ENCODE results near the gene KIF3B. TPM values are rescaled to one million over a fixed set of nuclear protein-coding genes. Genes with fewer than 3 reads are reported as not detected.
"Not testable (repeated sequence)": the region's sequence is repeated elsewhere in the genome, so short reads cannot be mapped to it uniquely, and the experiment has no call there.

KIF3B gene
- total RNA-seq, 1 donor from 2014 or later: 10.4 TPM

GRCh38 chr20:32323761-32324160, 46.3 kb downstream of the KIF3B start:
- H3K9ac ChIP-seq (ENCODE audit: low read depth in 1 of 3, low read length in 3 of 3); H3K9me3 ChIP-seq (ENCODE audit: control insufficient read depth in 3 of 3, low read length in 3 of 3); H3K27me3 ChIP-seq (ENCODE audit: control insufficient read depth in 3 of 3, insufficient read depth in 3 of 3, low read length in 3 of 3); H3K4me3 ChIP-seq (ENCODE audit: low read length in 3 of 3); H3K27ac ChIP-seq (ENCODE audit: low read depth, low read length); H3K4me1 ChIP-seq (ENCODE audit: control insufficient read depth in 3 of 3, insufficient read depth in 3 of 3, low read length in 3 of 3): not testable (repeated sequence)
- H3K36me3 ChIP-seq (ENCODE audit: control insufficient read depth in 3 of 3, insufficient read depth in 3 of 3, low read length in 3 of 3): peaks cover 3 to 11% (median 9%) of the 10 kb centered on the region in 3 donors

- Histone ChIP-seq H3K36me3 (ENCODE audit: control insufficient read depth in 3 of 3, insufficient read depth in 3 of 3, low read length in 3 of 3) (peaks cover 10 to 18% (median 16%) of the 10 kb centered on the region in 3 donors), H3K9me3 (ENCODE audit: control insufficient read depth in 3 of 3, low read length in 3 of 3) (no peaks in the 10 kb centered on the region), H3K27ac (ENCODE audit: low read depth, low read length) (no peak overlapping the region), H3K27me3 (ENCODE audit: control insufficient read depth in 3 of 3, insufficient read depth in 3 of 3, low read length in 3 of 3) (no peaks in the 10 kb centered on the region), H3K9ac (ENCODE audit: low read depth in 1 of 3, low read length in 3 of 3) (no peak overlapping the region), H3K4me1 (ENCODE audit: control insufficient read depth in 3 of 3, insufficient read depth in 3 of 3, low read length in 3 of 3) (no peaks in the 10 kb centered on the region), H3K4me3 (ENCODE audit: low read length in 3 of 3) (no peak overlapping the region)
These were observed 48.5 kb downstream of the KIF3B start for GRCh38 chr20:32325706-32326503.

GRCh38 chr20:32326504-32326845, 49.0 kb downstream of the KIF3B start:
- Histone ChIP-seq H3K9ac (ENCODE audit: low read depth in 1 of 3, low read length in 3 of 3) (no peak overlapping the region), H3K9me3 (ENCODE audit: control insufficient read depth in 3 of 3, low read length in 3 of 3) (no peaks in the 10 kb centered on the region), H3K27me3 (ENCODE audit: control insufficient read depth in 3 of 3, insufficient read depth in 3 of 3, low read length in 3 of 3) (no peaks in the 10 kb centered on the region), H3K27ac (ENCODE audit: low read depth, low read length) (no peak overlapping the region), H3K36me3 (ENCODE audit: control insufficient read depth in 3 of 3, insufficient read depth in 3 of 3, low read length in 3 of 3) (peaks cover 10 to 20% (median 20%) of the 10 kb centered on the region in 3 donors), H3K4me1 (ENCODE audit: control insufficient read depth in 3 of 3, insufficient read depth in 3 of 3, low read length in 3 of 3) (no peaks in the 10 kb centered on the region), H3K4me3 (ENCODE audit: low read length in 3 of 3) (no peak overlapping the region)

GRCh38 chr20:32327087-32327681, 49.7 kb downstream of the KIF3B start:
- Histone ChIP-seq H3K36me3 (ENCODE audit: control insufficient read depth in 3 of 3, insufficient read depth in 3 of 3, low read length in 3 of 3) (peaks cover 12 to 27% (median 25%) of the 10 kb centered on the region in 3 donors), H3K27me3 (ENCODE audit: control insufficient read depth in 3 of 3, insufficient read depth in 3 of 3, low read length in 3 of 3) (no peaks in the 10 kb centered on the region), H3K4me3 (ENCODE audit: low read length in 3 of 3) (no peak overlapping the region), H3K9ac (ENCODE audit: low read depth in 1 of 3, low read length in 3 of 3) (no peak overlapping the region), H3K27ac (ENCODE audit: low read depth, low read length) (no peak overlapping the region), H3K4me1 (ENCODE audit: control insufficient read depth in 3 of 3, insufficient read depth in 3 of 3, low read length in 3 of 3) (no peaks in the 10 kb centered on the region), H3K9me3 (ENCODE audit: control insufficient read depth in 3 of 3, low read length in 3 of 3) (no peaks in the 10 kb centered on the region)

GRCh38 chr20:32329817-32330554, 52.5 kb downstream of the KIF3B start:
- peaks cover 0 to 4% (median 4%) of the 10 kb centered on the region in 3 donors for H3K4me1 ChIP-seq (ENCODE audit: control insufficient read depth in 3 of 3, insufficient read depth in 3 of 3, low read length in 3 of 3)

GRCh38 chr20:32330555-32330897, 53.1 kb downstream of the KIF3B start:
- no peaks in the 10 kb centered on the region for H3K27me3 ChIP-seq (ENCODE audit: control insufficient read depth in 3 of 3, insufficient read depth in 3 of 3, low read length in 3 of 3)
- no peak overlapping the region for H3K27ac ChIP-seq (ENCODE audit: low read depth, low read length)
- no peak overlapping the region for H3K9ac ChIP-seq (ENCODE audit: low read depth in 1 of 3, low read length in 3 of 3)
- H3K9me3 ChIP-seq (ENCODE audit: control insufficient read depth in 3 of 3, low read length in 3 of 3): no peaks in the 10 kb centered on the region
- no peak overlapping the region for H3K4me3 ChIP-seq (ENCODE audit: low read length in 3 of 3)
- H3K4me1 ChIP-seq (ENCODE audit: control insufficient read depth in 3 of 3, insufficient read depth in 3 of 3, low read length in 3 of 3): peaks cover 0 to 5% (median 4%) of the 10 kb centered on the region in 3 donors
- H3K36me3 ChIP-seq (ENCODE audit: control insufficient read depth in 3 of 3, insufficient read depth in 3 of 3, low read length in 3 of 3): peaks cover 12 to 36% (median 33%) of the 10 kb centered on the region in 3 donors

More at GRCh38 chr20:32329817-32330554, 52.5 kb downstream of the KIF3B start:
- Histone ChIP-seq H3K36me3 (ENCODE audit: control insufficient read depth in 3 of 3, insufficient read depth in 3 of 3, low read length in 3 of 3) (peaks cover 12 to 36% (median 33%) of the 10 kb centered on the region in 3 donors), H3K27ac (ENCODE audit: low read depth, low read length) (no peak overlapping the region), H3K4me3 (ENCODE audit: low read length in 3 of 3) (no peak overlapping the region), H3K9me3 (ENCODE audit: control insufficient read depth in 3 of 3, low read length in 3 of 3) (no peaks in the 10 kb centered on the region), H3K9ac (ENCODE audit: low read depth in 1 of 3, low read length in 3 of 3) (no peak overlapping the region), H3K27me3 (ENCODE audit: control insufficient read depth in 3 of 3, insufficient read depth in 3 of 3, low read length in 3 of 3) (no peaks in the 10 kb centered on the region)

- Histone ChIP-seq H3K4me3 (ENCODE audit: low read length in 3 of 3) (no peak overlapping the region), H3K36me3 (ENCODE audit: control insufficient read depth in 3 of 3, insufficient read depth in 3 of 3, low read length in 3 of 3) (peaks cover 10 to 27% (median 22%) of the 10 kb centered on the region in 3 donors), H3K9ac (ENCODE audit: low read depth in 1 of 3, low read length in 3 of 3) (no peak overlapping the region), H3K4me1 (ENCODE audit: control insufficient read depth in 3 of 3, insufficient read depth in 3 of 3, low read length in 3 of 3) (peaks cover 0 to 5% (median 4%) of the 10 kb centered on the region in 3 donors), H3K27ac (ENCODE audit: low read depth, low read length) (no peak overlapping the region), H3K9me3 (ENCODE audit: control insufficient read depth in 3 of 3, low read length in 3 of 3) (no peaks in the 10 kb centered on the region), H3K27me3 (ENCODE audit: control insufficient read depth in 3 of 3, insufficient read depth in 3 of 3, low read length in 3 of 3) (no peaks in the 10 kb centered on the region)
These were observed 55.2 kb downstream of the KIF3B start for GRCh38 chr20:32332614-32333013.

GRCh38 chr20:32333181-32333987, 55.9 kb downstream of the KIF3B start:
- Histone ChIP-seq H3K27ac (ENCODE audit: low read depth, low read length) (no peak overlapping the region), H3K4me1 (ENCODE audit: control insufficient read depth in 3 of 3, insufficient read depth in 3 of 3, low read length in 3 of 3) (peaks cover 0 to 8% (median 5%) of the 10 kb centered on the region in 3 donors), H3K9ac (ENCODE audit: low read depth in 1 of 3, low read length in 3 of 3) (no peak overlapping the region)

GRCh38 chr20:32333988-32334885, 56.8 kb downstream of the KIF3B start:
- H3K27ac ChIP-seq (ENCODE audit: low read depth, low read length): no peak overlapping the region
- H3K9ac ChIP-seq (ENCODE audit: low read depth in 1 of 3, low read length in 3 of 3): no peak overlapping the region
- H3K4me3 ChIP-seq (ENCODE audit: low read length in 3 of 3): no peak overlapping the region
- H3K27me3 ChIP-seq (ENCODE audit: control insufficient read depth in 3 of 3, insufficient read depth in 3 of 3, low read length in 3 of 3): no peaks in the 10 kb centered on the region
- H3K36me3 ChIP-seq (ENCODE audit: control insufficient read depth in 3 of 3, insufficient read depth in 3 of 3, low read length in 3 of 3): peaks cover 10 to 27% (median 22%) of the 10 kb centered on the region in 3 donors
- H3K4me1 ChIP-seq (ENCODE audit: control insufficient read depth in 3 of 3, insufficient read depth in 3 of 3, low read length in 3 of 3): peaks cover 0 to 8% (median 5%) of the 10 kb centered on the region in 3 donors
- no peaks in the 10 kb centered on the region for H3K9me3 ChIP-seq (ENCODE audit: control insufficient read depth in 3 of 3, low read length in 3 of 3)

More at GRCh38 chr20:32333181-32333987, 55.9 kb downstream of the KIF3B start:
- Histone ChIP-seq H3K36me3 (ENCODE audit: control insufficient read depth in 3 of 3, insufficient read depth in 3 of 3, low read length in 3 of 3) (peaks cover 10 to 27% (median 22%) of the 10 kb centered on the region in 3 donors), H3K4me3 (ENCODE audit: low read length in 3 of 3) (no peak overlapping the region), H3K9me3 (ENCODE audit: control insufficient read depth in 3 of 3, low read length in 3 of 3) (no peaks in the 10 kb centered on the region), H3K27me3 (ENCODE audit: control insufficient read depth in 3 of 3, insufficient read depth in 3 of 3, low read length in 3 of 3) (no peaks in the 10 kb centered on the region)

Data from skeletal muscle tissue (tissue), 4 donors.